Measurements from ENCODE around the gene PRKG1. TPM values are rescaled to one million over a fixed set of nuclear protein-coding genes. Genes with fewer than 3 reads are reported as not detected.

PRKG1 gene
- total and polyA plus RNA-seq, 7 donors, result 4.5 to 49.0 (median 31.7) TPM

- peaks cover 9% of the 10 kb centered on the region for H3K4me1 ChIP-seq
- H3K9me3 ChIP-seq, result peaks cover 7% of the 10 kb centered on the region
- intact Hi-C loops (cut with DNase I), result loop anchor here in 1 of 2 donors (10.0 kb wide), 1 partner anchor 229 kb away; no protein-coding TSS in a partner anchor
- no peaks in the 10 kb centered on the region for H3K27me3 ChIP-seq (ENCODE audit: insufficient read depth in 3 of 3, low read length in 2 of 3)
- no peaks in the 10 kb centered on the region for H3K36me3 ChIP-seq (ENCODE audit: insufficient read depth in 1 of 2, low read depth in 1 of 2)
- TF ChIP-seq CTCF (IDR thresholded peaks at IDR 0.05), result no peak
- H3K27ac ChIP-seq, result peak overlapping the region; percentile 50
- ATAC-seq (no peak), DNase-seq (no peak)
- no peak overlapping the region for H3K4me3 ChIP-seq
These were observed 911.0 kb downstream of the PRKG1 start for GRCh38 chr10:51985336-51985735.

GRCh38 chr10:51986516-51986915 lies 912.2 kb downstream of the PRKG1 start:
- Histone ChIP-seq H3K36me3 (ENCODE audit: insufficient read depth in 1 of 2, low read depth in 1 of 2) (no peaks in the 10 kb centered on the region), H3K9me3 (no peaks in the 10 kb centered on the region), H3K4me3 (no peak overlapping the region), H3K4me1 (peaks cover 9% of the 10 kb centered on the region), H3K27ac (peak overlapping the region; percentile 50), H3K27me3 (ENCODE audit: insufficient read depth in 3 of 3, low read length in 2 of 3) (no peaks in the 10 kb centered on the region)
- intact Hi-C loops (cut with DNase I), result loop anchor here in 1 of 2 donors (10.0 kb wide), 1 partner anchor 228 kb away; no protein-coding TSS in a partner anchor
- DNase-seq (no peak), ATAC-seq (peak; percentile 62 to 85 (median 67))
- WGBS, 3 donors, result 3 to 20% (median 12%) methylated on average over 2 of the region's 2 CpGs
- TF ChIP-seq CTCF (IDR thresholded peaks at IDR 0.05), result no peak

- DNase-seq (no peak), ATAC-seq (no peak)
- Histone ChIP-seq H3K27ac (no peak overlapping the region), H3K9me3 (no peaks in the 10 kb centered on the region), H3K4me3 (no peak overlapping the region), H3K4me1 (no peaks in the 10 kb centered on the region), H3K27me3 (ENCODE audit: insufficient read depth in 3 of 3, low read length in 2 of 3) (no peaks in the 10 kb centered on the region), H3K36me3 (ENCODE audit: insufficient read depth in 1 of 2, low read depth in 1 of 2) (no peaks in the 10 kb centered on the region)
- intact Hi-C loops (cut with DNase I), result no loop called here
- TF ChIP-seq CTCF (IDR thresholded peaks at IDR 0.05), result no peak
- WGBS, 3 donors, result 79 to 89% (median 85%) methylated on average over 1 of the region's 1 CpG
These were observed 919.2 kb downstream of the PRKG1 start for GRCh38 chr10:51993475-51993874.

- Histone ChIP-seq H3K36me3 (ENCODE audit: insufficient read depth in 1 of 2, low read depth in 1 of 2) (no peaks in the 10 kb centered on the region), H3K9me3 (no peaks in the 10 kb centered on the region), H3K4me1 (no peaks in the 10 kb centered on the region), H3K27ac (no peak overlapping the region), H3K27me3 (ENCODE audit: insufficient read depth in 3 of 3, low read length in 2 of 3) (no peaks in the 10 kb centered on the region), H3K4me3 (no peak overlapping the region)
- ATAC-seq (no peak), DNase-seq (no peak)
- 45 to 60% (median 51%) methylated on average over 5 of the region's 5 CpGs for WGBS, 3 donors
- intact Hi-C loops (cut with DNase I), result no loop called here
- TF ChIP-seq CTCF (IDR thresholded peaks at IDR 0.05), result no peak
These were observed 924.8 kb downstream of the PRKG1 start for GRCh38 chr10:51999096-51999495.

- no peaks in the 10 kb centered on the region for H3K4me1 ChIP-seq
- no peak overlapping the region for H3K4me3 ChIP-seq
- H3K27ac ChIP-seq, result no peak overlapping the region
- H3K27me3 ChIP-seq (ENCODE audit: insufficient read depth in 3 of 3, low read length in 2 of 3), result no peaks in the 10 kb centered on the region
- 51 to 54% (median 52%) methylated on average over 5 of the region's 5 CpGs for WGBS, 3 donors
- DNase-seq (no peak), ATAC-seq (peak in 1 of 4 donors; percentile 53)
- H3K36me3 ChIP-seq (ENCODE audit: insufficient read depth in 1 of 2, low read depth in 1 of 2), result no peaks in the 10 kb centered on the region
- H3K9me3 ChIP-seq, result no peaks in the 10 kb centered on the region
- peak; percentile 56 for TF ChIP-seq CTCF (IDR thresholded peaks at IDR 0.05)
- intact Hi-C loops (cut with DNase I), result no loop called here
These were observed 930.2 kb downstream of the PRKG1 start for GRCh38 chr10:52004342-52004949.
